Astrocyte of the cerebellum (primary cell): ENCODE measurements around the gene XRCC5.

ENCODE experiments used
- DNase-seq: peaks from one replicate; pipeline ENCODE4 v3.0.0-alpha.2; 2011; ENCODE audit warnings: low read depth
- H3K4me3 ChIP-seq: 2 replicates; pipeline ENCODE4 v1.5.1; 2011; ENCODE audit warnings: mild to moderate bottlenecking, low read depth, low read length, moderate library complexity
- CTCF ChIP-seq: IDR thresholded peaks from 2 replicates; pipeline ENCODE4 v1.5.1; 2012; ENCODE audit warnings: low read length, low read depth, moderate library complexity, mild to moderate bottlenecking; ENCODE audit errors: missing control alignments
- in situ Hi-C: cut with HindIII; loops from 2 replicates; pipeline ENCODE4 v1.10.0; 2017; ENCODE audit warnings: low sequenced_read_pairs

The XRCC5 gene

GRCh38 chr2:216164576-216164975, 55.4 kb downstream of the XRCC5 start:
- H3K4me3 ChIP-seq: no peak overlapping the region
- TF ChIP-seq CTCF: no peak
- in situ Hi-C loops: no loop called here
- DNase-seq: no peak

- in situ Hi-C loops: no loop called here
- H3K4me3 ChIP-seq: no peak overlapping the region
- no peak for TF ChIP-seq CTCF
- DNase-seq: no peak
Measured at GRCh38 chr2:216165711-216166110, 56.6 kb downstream of the XRCC5 start.

GRCh38 chr2:216169087-216169486, 59.9 kb downstream of the XRCC5 start:
- H3K4me3 ChIP-seq: no peak overlapping the region
- in situ Hi-C loops: no loop called here
- TF ChIP-seq CTCF: no peak
- DNase-seq: no peak

GRCh38 chr2:216170076-216170763, 61.1 kb downstream of the XRCC5 start:
- in situ Hi-C loops: no loop called here
- no peak for DNase-seq
- TF ChIP-seq CTCF: no peak
- no peak overlapping the region for H3K4me3 ChIP-seq

GRCh38 chr2:216171011-216171410, 61.9 kb downstream of the XRCC5 start:
- in situ Hi-C loops: no loop called here
- no peak for DNase-seq
- no peak for TF ChIP-seq CTCF
- H3K4me3 ChIP-seq: no peak overlapping the region

- in situ Hi-C loops: no loop called here
- TF ChIP-seq CTCF: no peak
- no peak overlapping the region for H3K4me3 ChIP-seq
- no peak for DNase-seq
Measured at GRCh38 chr2:216172493-216172892, 63.3 kb downstream of the XRCC5 start.
